H9 (cell line): Measurements from ENCODE around the gene SLC5A12. TPM values are rescaled to one million over a fixed set of nuclear protein-coding genes. Genes with fewer than 3 reads are reported as not detected.

Source experiments
- DNase-seq: peaks from one replicate; pipeline ENCODE4 v3.0.0-alpha.2; 2017
- H2AFZ ChIP-seq: one replicate; pipeline ENCODE4 v1.6.1; 2013; ENCODE audit warnings: mild to moderate bottlenecking, low read length, control low read depth, moderate library complexity
- H2AK5ac ChIP-seq: 2 replicates; pipeline ENCODE4 v1.6.1; 2013; ENCODE audit warnings: low read length, control low read depth, mixed read lengths; ENCODE audit not compliant: insufficient read length
- H2BK120ac ChIP-seq: one replicate; pipeline ENCODE4 v1.6.1; 2013; ENCODE audit warnings: low read depth, mild to moderate bottlenecking, low read length, control low read depth, inconsistent platforms; ENCODE audit not compliant: poor library complexity, severe bottlenecking
- H2BK12ac ChIP-seq: 2 replicates; pipeline ENCODE4 v1.6.1; 2013; ENCODE audit warnings: low read length, control low read depth, mixed read lengths, low read depth; ENCODE audit not compliant: insufficient read length
- H2BK15ac ChIP-seq: 2 replicates; pipeline ENCODE4 v1.6.1; 2013; ENCODE audit warnings: low read depth, low read length, control low read depth
- H2BK20ac ChIP-seq: one replicate; pipeline ENCODE4 v1.6.1; 2013; ENCODE audit warnings: low read depth, mild to moderate bottlenecking, low read length, control low read depth, inconsistent platforms; ENCODE audit not compliant: poor library complexity, severe bottlenecking
- H2BK5ac ChIP-seq: 2 replicates; pipeline ENCODE4 v1.6.1; 2013; ENCODE audit warnings: low read length, control low read depth, mixed read lengths; ENCODE audit not compliant: insufficient read length
- H3K14ac ChIP-seq: 2 replicates; pipeline ENCODE4 v1.6.1; 2013; ENCODE audit warnings: low read length, control low read depth; ENCODE audit not compliant: insufficient read depth
- H3K18ac ChIP-seq: 2 replicates; pipeline ENCODE4 v1.6.1; 2013; ENCODE audit warnings: low read depth, mild to moderate bottlenecking, mixed read lengths, low read length, control low read depth; ENCODE audit not compliant: insufficient read length
- H3K23ac ChIP-seq: 2 replicates; pipeline ENCODE4 v1.6.1; 2013; ENCODE audit warnings: low read length, control low read depth, mixed read lengths, low read depth; ENCODE audit not compliant: insufficient read length
- H3K23me2 ChIP-seq: 2 replicates; pipeline ENCODE4 v1.6.1; 2013; ENCODE audit warnings: low read depth, mild to moderate bottlenecking, mixed read lengths, low read length, control low read depth; ENCODE audit not compliant: insufficient read length, poor library complexity, severe bottlenecking
- H3K27ac ChIP-seq: 2 replicates; pipeline ENCODE4 v1.5.1; 2013; ENCODE audit warnings: low read length, control low read depth, mixed read lengths, low read depth; ENCODE audit not compliant: insufficient read length
- H3K27me3 ChIP-seq: 2 replicates; pipeline ENCODE4 v1.6.1; 2013; ENCODE audit warnings: low read length, control low read depth, inconsistent platforms; ENCODE audit not compliant: insufficient read depth
- H3K4ac ChIP-seq: 2 replicates; pipeline ENCODE4 v1.6.1; 2013; ENCODE audit warnings: low read depth, mild to moderate bottlenecking, control low read depth, inconsistent platforms, low read length, moderate library complexity
- H3K4me1 ChIP-seq: 2 replicates; pipeline ENCODE4 v1.6.1; 2013; ENCODE audit warnings: low read length, control low read depth, inconsistent platforms; ENCODE audit not compliant: insufficient read depth
- H3K4me2 ChIP-seq: 2 replicates; pipeline ENCODE4 v1.6.1; 2013; ENCODE audit warnings: low read length, control low read depth, mixed read lengths; ENCODE audit not compliant: insufficient read length, insufficient read depth
- H3K56ac ChIP-seq: 2 replicates; pipeline ENCODE4 v1.6.1; 2013; ENCODE audit warnings: low read depth, mild to moderate bottlenecking, mixed read lengths, low read length, control low read depth; ENCODE audit not compliant: insufficient read length
- H3K79me1 ChIP-seq: 2 replicates; pipeline ENCODE4 v1.6.1; 2013; ENCODE audit warnings: low read depth, mild to moderate bottlenecking, moderate library complexity, low read length, control low read depth, inconsistent platforms; ENCODE audit not compliant: insufficient read depth, poor library complexity, severe bottlenecking
- H3K79me2 ChIP-seq: 2 replicates; pipeline ENCODE4 v1.6.1; 2013; ENCODE audit warnings: low read length, control low read depth, inconsistent platforms; ENCODE audit not compliant: insufficient read depth
- H3K9ac ChIP-seq: 2 replicates; pipeline ENCODE4 v1.6.1; 2013; ENCODE audit warnings: low read length, control low read depth, mixed read lengths; ENCODE audit not compliant: insufficient read length; ENCODE audit errors: extremely low read depth
- H3K9me3 ChIP-seq: one replicate; pipeline ENCODE4 v1.6.1; 2013; ENCODE audit warnings: low read depth, low read length, inconsistent platforms; ENCODE audit not compliant: control insufficient read depth
- H3T11ph ChIP-seq: one replicate; pipeline ENCODE4 v1.6.1; 2013; ENCODE audit warnings: mild to moderate bottlenecking, low read length, control low read depth, inconsistent platforms
- H4K20me1 ChIP-seq: one replicate; pipeline ENCODE4 v1.6.1; 2013; ENCODE audit not compliant: control insufficient read depth, insufficient read length, insufficient read depth
- H4K5ac ChIP-seq: 2 replicates; pipeline ENCODE4 v1.6.1; 2013; ENCODE audit warnings: low read depth, mild to moderate bottlenecking, mixed read lengths, low read length, control low read depth; ENCODE audit not compliant: insufficient read length
- H4K8ac ChIP-seq: replicated peaks from 2 replicates; pipeline ENCODE4 v1.6.1; 2013; ENCODE audit warnings: low read length, control low read depth, mixed read lengths, low read depth; ENCODE audit not compliant: insufficient read length
- H4K91ac ChIP-seq: 2 replicates; pipeline ENCODE4 v1.6.1; 2013; ENCODE audit warnings: low read depth, mild to moderate bottlenecking, moderate library complexity, mixed read lengths, low read length, control low read depth; ENCODE audit not compliant: insufficient read length
- H3K27ac Mint-ChIP-seq, 3 experiments: 2 replicates in 2 of 3; 3 replicates in 1 of 3; pipeline ENCODE4 v1.8.0; 2020 to 2021; ENCODE audit warnings: mixed read lengths in 3 of 3, mild to moderate bottlenecking in 1 of 3, moderate library complexity in 1 of 3
- H3K27me3 Mint-ChIP-seq: 2 replicates; pipeline ENCODE4 v1.8.0; 2021; ENCODE audit warnings: low read depth, mild to moderate bottlenecking, moderate library complexity, mixed read lengths
- H3K36me3 Mint-ChIP-seq, 3 experiments: 2 replicates in 2 of 3; 3 replicates in 1 of 3; pipeline ENCODE4 v1.8.0; 2020 to 2021; ENCODE audit warnings: low read depth in 3 of 3, mixed read lengths in 3 of 3; ENCODE audit not compliant: insufficient read depth in 1 of 3
- H3K4me1 Mint-ChIP-seq, 2 experiments: 2 replicates each; pipeline ENCODE4 v1.8.0; 2020; ENCODE audit warnings: mixed read lengths in 2 of 2
- H3K4me3 Mint-ChIP-seq, 2 experiments: 2 replicates in 1 of 2; 3 replicates in 1 of 2; pipeline ENCODE4 v1.8.0; 2020 to 2021; ENCODE audit warnings: mild to moderate bottlenecking in 2 of 2, mixed read lengths in 2 of 2, moderate library complexity in 1 of 2
- H3K9me3 Mint-ChIP-seq, 2 experiments: 2 replicates in 1 of 2; 3 replicates in 1 of 2; pipeline ENCODE4 v1.8.0; 2020; ENCODE audit warnings: mild to moderate bottlenecking in 2 of 2, mixed read lengths in 2 of 2, moderate library complexity in 1 of 2
- CTCF ChIP-seq: fragments of 200-600 bp; sonication (generic); conservative IDR thresholded peaks from 3 replicates; pipeline ENCODE4 v1.8.0; 2021; ENCODE audit warnings: antibody characterized with exemption, mild to moderate bottlenecking
- WGBS: extraction: QIAGEN DNeasy Blood & Tissue Kit; methylation state at CpG from one replicate; pipeline ENCODE4 v1.1.7; 2013; ENCODE audit warnings: missing lambda C conversion rate, low lambda C conversion rate, mixed read lengths; ENCODE audit not compliant: insufficient read length; ENCODE audit errors: extremely low coverage; 5-methylcytosine and 5-hydroxymethylcytosine counted together
- total RNA-seq: library from RNA; stranded (reverse); gene quantifications from 2 replicates; pipeline ENCODE4 v1.2.1, GENCODE V29; 2021

SLC5A12 gene
- total RNA-seq, 1 experiment from 2014 or later: 2.7 TPM

DNA sequence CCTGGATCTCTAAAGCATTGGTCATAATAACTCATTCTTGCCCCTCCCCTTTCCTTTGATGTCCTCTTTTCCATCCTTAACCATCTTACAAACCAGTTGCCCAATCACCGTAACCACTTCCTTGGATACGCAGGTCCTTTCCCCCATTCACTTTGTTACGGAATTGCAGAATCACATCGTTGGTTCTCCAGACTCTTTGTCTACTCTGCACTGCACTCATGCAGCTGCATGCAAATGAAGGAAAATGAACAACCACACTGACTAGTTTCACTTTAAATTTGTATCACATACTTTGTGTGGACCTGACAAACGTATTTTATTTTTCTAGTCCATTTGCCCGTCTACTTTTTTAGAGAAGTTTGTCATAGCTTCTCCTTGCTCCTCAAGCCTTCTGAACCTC is 69.9 kb downstream of the SLC5A12 start:
- no peak overlapping the region for H3K4me3 Mint-ChIP-seq

More for the DNA sequence above, 69.9 kb downstream of the SLC5A12 start:
- H2BK120ac ChIP-seq: no peak overlapping the region
- no peak overlapping the region for H2BK5ac ChIP-seq
- H2BK12ac ChIP-seq: no peak overlapping the region
- H3K4me1 ChIP-seq: no peaks in the 10 kb centered on the region
- H3K79me1 ChIP-seq: no peaks in the 10 kb centered on the region
- no peak overlapping the region for H2BK15ac ChIP-seq
- H3K4me1 Mint-ChIP-seq: peaks cover 0 to 6% of the 10 kb centered on the region in 2 experiments; a peak in 2 of 4 replicates
- no peak overlapping the region for H2AK5ac ChIP-seq
- DNase-seq: no peak
- H3K23ac ChIP-seq: no peak overlapping the region
- no peak overlapping the region for H2BK20ac ChIP-seq
- no peak overlapping the region for H4K91ac ChIP-seq
- H3K4me2 ChIP-seq: no peak overlapping the region
- no peak overlapping the region for H3K18ac ChIP-seq
- no peaks in the 10 kb centered on the region for H3K79me2 ChIP-seq
- H3T11ph ChIP-seq: no peak overlapping the region
- WGBS: no CpG with 5 or more reads among the region's 6 CpGs
- H2AFZ ChIP-seq: no peak overlapping the region
- H3K4ac ChIP-seq: no peak overlapping the region
- no peak overlapping the region for H3K14ac ChIP-seq
- no peak overlapping the region for H4K5ac ChIP-seq
- no peak for TF ChIP-seq CTCF
- peaks cover 9% of the 10 kb centered on the region for H3K27me3 Mint-ChIP-seq
- no peak overlapping the region for H3K9ac ChIP-seq
- no peak overlapping the region for H4K8ac ChIP-seq
- no peak overlapping the region for H3K56ac ChIP-seq
- no peaks in the 10 kb centered on the region; a peak in 1 of 5 replicates for H3K9me3 Mint-ChIP-seq
- no peak overlapping the region for H3K27ac ChIP-seq
- no peaks in the 10 kb centered on the region for H3K9me3 ChIP-seq
- no peaks in the 10 kb centered on the region for H4K20me1 ChIP-seq
- no peaks in the 10 kb centered on the region for H3K27me3 ChIP-seq
- H3K27ac Mint-ChIP-seq: no peak overlapping the region
- no peaks in the 10 kb centered on the region for H3K23me2 ChIP-seq
- H3K36me3 Mint-ChIP-seq: no peaks in the 10 kb centered on the region
